HG03196 (cell line): Measurements from ENCODE around the gene TMEM9.

Experiments
- ATAC-seq: cut with Tn5 transposase; IDR thresholded peaks from one replicate; pipeline ENCODE4 v1.9.1; 2021; ENCODE audit not compliant: unreplicated experiment

Gene TMEM9

DNA sequence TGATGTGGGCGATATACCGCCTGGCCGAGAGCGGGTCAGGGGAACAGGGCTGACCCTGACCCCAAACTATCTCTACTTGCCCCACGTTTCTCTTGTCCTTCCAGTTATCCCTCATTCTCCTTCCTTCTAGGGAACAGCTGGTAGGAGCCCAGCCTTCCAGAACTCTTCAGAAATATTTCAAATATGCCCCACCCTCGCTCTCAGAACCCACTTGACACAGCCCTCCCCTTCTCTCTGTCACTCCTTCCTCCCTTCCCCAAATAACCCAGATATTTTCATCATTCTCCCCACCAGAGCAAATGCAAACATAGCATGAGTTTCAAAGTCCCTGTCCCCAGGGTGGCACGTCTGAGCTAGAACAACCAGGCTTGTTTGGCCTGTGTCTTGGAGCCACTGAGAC is 43.1 kb downstream of the TMEM9 start:
- ATAC-seq, result no peak

DNA sequence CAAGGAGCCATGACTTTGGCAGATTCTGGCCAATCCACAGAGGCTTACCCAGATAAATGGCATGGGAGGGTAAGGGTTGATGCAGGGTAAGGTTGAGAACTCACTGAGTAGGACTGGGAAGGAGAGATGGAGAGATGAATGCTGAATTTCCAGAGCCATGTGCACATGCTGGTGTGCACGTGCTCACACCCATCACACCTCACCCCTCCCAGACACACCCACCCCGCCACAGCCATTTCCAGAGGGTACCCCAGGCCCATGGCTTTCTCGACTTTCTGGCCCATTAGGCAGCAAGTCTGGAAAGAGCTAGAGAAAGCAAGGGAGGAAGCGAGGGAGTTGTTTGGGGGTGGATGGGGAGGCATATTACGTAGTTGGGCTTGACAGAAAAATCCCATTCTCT is 43.7 kb downstream of the TMEM9 start:
- ATAC-seq, result no peak

DNA sequence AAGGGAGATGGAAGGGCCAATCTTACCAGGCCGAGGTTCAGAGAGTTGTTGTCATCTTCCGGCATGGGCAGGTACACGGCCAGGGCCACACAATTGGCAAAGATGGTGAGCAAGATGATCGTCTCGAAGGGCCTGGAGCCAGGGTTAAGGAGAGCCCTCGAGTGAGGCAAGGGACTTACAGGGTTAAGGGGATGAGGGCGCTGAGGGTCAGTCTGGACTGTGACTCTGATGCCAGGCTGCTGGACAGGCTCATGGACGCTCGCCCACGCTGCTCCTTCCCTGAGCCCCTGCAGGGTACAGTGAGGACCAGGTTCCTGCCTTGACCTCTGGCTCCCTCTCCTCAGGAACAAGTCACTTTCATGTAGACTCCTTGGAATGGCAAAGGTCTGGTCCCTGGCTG is 44.1 kb downstream of the TMEM9 start:
- ATAC-seq, result no peak

DNA sequence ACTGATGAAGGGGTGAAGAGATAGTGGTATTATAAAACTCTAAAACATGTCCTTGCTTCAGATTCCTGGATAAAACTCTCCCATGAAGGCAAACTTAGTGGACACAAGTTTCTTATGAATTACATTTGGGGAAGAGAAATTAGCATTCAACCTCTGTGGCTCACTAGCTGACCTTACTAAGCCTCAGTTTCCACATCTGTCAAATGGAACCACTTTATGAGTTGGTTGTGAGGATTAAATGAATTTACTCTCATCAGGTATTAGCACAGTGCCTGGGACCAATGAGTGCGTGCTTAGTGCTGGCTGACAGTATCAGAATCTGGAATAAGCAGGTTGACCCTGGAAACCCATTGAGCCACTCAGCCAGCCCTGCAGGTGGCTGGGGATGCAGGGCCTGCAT is 44.6 kb downstream of the TMEM9 start:
- no peak for ATAC-seq

DNA sequence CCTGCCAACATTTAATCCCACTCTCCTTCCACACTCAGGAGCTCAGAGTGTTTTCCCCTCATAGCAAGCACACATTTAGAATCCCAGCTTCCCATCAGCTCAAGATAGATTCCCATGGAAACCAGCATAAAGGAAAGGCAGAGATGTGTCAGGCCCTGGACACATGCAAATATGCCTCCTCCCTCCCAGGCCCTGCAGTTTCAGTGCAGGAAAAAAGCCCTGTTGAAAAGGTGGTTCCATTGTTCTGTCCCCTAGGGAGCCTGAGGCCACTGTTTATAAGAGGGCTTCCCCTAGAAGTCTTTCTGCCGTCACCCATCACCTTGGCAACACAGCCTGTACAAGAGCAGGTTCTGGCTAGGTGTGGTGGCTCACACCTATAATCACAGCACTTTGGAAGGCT is 45.7 kb downstream of the TMEM9 start:
- no peak for ATAC-seq

DNA sequence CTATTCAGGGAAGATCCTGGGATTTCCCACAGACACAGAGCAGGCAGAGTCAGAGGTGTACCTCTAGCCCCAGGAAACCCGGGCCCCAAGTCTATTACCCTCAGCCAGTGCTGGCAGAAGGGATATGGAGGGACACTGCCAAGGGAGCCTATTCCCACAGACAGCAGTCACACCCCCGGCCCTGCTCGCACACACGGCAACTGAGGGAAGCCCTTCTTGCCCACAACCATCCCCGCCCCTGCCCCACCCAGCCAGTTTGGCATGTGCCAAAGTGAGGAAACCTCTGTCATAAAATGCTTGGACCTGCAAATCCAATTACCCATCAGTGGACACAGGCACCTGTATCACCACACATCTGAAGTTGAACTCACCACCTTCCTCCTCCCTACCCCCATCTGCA is 48.6 kb downstream of the TMEM9 start:
- ATAC-seq, result no peak

DNA sequence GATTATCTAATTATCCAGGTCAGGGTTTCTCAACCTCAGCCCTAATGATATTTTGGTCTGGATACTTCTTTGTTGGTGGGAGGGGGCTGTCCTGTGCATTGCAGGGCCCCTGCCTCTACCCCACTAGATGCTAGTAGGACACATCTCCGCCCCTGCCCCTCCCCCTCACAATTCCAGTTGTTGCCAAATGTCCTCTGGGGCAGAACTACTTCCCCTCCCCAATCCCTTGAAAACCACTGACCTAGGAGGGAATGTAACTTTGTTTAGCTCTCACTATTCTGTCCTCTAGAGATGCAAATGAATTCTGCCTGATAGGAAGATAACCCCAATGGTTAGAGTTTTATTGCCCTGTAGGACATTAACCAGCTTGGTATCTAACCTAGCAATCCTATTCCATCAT is 50.1 kb downstream of the TMEM9 start:
- no peak for ATAC-seq

DNA sequence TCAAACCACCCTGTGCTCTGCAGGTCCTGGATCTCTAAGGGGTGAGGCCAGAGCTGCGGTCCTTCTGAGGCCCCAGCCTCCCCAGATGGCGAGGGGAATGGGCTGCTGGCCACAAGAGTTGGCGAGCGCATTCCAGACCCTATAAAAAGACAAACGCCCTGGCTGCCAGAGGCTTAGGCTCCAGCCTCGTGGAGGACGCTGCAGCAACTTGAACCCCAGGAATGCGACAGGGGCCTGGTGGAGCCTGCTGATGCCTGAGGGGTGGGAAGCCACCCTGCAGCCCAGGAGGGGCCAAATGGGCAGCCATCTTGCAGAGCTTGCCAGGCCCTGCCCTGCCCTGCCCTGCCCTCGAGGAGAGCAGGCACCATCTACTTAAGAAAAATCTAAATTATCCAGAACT is 50.6 kb downstream of the TMEM9 start:
- no peak for ATAC-seq

DNA sequence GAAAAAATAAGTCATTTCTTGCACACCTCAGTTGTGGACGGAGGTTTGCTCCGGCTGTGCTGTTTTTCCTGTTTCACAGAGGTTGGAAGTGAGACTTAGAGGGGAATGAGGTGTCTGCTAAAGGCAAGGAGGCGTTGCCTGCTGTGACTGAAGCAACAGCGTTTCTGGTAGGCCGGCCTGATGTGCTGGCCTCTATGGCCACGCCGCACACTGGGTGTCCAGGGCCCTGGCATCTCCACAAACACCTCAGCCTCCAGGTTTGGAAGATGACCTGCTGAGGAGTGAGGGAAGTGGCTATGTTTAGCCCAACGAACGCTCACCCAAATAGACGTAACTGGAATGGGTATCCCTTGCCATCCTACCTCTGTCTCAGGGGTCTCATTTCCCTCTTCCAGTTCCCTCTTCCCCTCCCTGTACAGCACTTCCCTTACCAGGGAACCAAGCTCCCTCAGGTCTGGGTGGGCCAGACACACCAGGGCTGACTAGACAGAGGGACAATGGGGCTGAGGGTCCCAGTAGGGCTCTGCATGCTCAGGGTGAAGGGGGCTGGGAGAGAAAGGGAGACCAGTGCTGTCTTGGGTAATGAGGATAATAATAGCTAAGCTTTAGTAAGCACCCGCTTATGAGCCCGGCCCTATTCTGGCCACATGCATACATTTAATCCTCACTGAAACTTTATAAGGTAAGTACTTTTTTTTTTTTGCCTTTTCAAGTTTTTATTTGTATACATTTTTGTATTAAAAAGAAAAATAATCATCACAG is 53.9 kb downstream of the TMEM9 start:
- ATAC-seq, result no peak

DNA sequence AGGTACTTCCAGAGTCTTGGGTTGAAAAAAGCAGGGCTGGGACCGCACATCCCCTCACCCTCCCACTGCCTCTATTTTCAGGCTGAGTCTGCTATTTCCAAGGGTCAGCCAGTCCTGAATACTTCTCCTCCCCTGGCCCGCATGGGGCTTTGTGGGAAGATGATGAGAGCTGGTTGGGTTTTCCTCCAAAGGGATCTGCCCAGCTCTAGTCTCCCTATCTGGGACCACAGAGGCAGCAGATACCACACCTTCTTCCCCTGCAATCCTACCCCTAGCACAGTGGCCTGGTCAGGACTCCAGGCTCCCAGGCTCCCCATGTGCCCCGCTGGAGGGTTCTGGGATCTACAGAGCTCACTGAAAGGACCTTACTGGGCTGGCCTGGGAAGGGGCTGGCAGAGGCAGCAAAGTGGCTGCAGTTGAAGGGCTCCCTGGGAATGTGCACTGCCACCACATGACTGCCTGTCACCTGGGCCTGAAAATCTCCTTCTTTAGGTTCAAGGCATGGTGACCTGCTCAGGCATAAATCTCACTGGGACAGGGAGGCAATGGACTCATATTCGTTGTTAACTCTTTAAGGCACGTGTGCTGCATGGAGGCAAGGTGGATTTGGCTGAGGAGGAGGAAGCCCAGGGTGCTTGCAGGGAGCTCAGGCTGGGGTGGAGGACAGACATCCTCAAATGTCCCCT is 55.1 kb downstream of the TMEM9 start:
- no peak for ATAC-seq

DNA sequence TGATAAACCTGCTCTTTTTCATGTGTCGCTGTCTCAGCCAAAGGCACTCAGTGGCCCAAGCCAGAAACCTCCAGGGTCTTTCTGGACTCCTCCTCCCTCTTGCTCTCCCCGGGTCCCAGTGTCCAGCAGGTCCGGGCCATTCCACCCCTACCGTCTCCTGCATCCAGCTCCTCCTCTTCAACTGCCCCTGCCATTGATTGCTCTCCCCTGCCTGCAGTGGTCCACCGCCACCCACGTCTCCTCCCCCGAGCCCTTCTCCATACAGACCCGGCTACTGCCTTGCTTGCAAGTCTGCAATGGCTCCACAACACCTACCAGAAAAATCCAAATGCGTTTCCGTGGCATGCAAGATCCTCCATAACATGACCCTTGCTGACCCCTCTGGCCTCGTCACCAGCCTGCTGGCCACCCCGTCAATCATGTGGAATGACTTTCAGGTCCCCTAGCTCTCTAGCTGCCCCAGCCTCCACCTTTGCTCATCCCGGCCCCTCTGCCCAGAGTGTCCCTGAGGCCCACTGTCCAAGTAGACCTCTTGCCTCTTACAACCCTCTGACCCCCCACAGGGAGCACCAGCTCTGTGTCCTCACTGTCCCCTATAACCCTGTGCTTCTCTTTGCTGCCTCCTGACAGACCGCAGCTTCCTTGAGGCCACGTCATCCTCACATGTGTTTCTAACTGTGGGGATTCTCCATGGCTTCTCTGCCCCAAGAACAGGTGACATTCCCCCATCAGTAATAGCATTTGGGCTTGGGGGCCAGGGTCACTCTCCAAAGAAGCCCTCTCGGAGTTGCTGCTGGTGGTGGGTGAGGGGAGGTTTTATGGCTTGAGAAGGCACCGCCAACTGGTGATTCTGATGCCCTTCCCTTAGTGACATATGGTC is 57.1 kb downstream of the TMEM9 start:
- no peak for ATAC-seq

DNA sequence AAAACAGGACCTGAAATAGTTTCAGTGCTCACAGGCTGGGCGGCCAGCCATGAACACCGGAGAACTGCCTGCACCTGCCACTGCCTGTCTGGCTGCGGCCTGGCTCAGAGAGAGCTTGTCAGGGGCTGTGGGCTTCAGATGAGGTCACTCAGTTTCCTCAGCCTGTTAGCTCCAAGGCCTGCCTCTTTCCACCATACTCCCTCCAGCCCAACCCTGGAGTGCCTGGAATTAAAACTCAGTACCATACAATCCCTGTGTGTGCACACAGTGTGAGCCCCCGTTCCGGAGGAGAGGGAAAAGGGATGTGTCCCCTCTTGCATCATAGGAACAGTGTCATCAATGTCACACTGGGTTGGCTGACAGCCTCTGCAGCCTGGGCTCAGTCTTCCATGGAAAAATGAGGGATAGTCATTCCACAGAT is 58.2 kb downstream of the TMEM9 start:
- ATAC-seq, result no peak

DNA sequence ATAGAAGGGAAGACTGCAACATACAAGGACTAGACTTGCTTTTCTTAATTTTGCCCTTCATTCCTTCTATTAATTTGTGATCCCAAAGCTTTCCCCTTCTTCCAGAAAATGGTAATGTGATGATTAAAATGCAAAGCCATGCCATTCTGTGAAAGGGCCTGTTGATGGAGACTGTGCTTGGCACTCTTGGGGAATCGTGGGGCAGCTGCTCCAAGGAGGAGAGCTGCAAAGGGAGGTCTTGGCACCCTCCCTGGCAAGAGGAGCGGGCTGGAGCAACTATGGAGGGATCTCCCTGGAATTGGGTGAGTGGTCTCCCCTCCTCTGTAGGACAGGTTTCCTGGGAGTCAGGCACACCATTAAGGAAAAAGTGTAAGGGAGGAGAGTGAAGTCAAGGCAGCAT is 58.7 kb downstream of the TMEM9 start:
- ATAC-seq, result no peak

DNA sequence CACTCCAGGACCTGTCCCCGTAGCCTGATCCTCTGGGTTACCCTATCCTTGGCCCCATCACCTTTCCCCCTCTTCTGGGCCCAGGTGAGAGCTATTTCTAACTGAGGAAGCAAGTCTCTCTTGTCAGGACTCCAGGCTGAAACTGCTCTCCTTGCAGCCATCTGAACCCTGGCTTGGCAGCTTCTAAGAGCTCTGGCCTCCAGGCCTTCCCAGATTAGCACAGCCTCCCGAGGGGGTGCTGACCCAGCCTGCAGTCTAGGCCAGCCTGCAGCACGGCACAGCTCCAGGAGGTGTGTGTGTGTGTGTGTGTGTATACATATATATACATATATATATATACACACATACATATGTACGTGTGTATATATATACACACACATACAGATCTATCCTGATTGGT is 59.4 kb downstream of the TMEM9 start:
- ATAC-seq, result no peak

DNA sequence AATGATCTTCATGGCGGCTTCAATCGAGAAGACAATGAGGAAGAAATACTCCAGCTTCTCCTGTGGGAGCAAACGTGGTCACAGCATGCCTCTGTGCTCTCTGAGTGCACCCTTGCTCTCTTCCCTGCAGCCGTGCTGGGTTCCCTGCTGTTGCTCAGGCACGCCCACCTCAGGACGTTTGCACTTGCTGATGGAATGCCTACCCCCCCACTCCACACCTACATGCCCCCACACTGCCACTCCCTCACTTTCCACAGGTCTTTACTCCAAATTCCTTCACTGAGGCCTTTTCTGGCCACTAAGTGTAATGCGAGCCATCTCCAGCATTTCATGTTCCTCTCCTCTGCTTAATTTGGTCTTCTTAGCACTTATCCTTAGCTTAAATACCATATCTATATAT is 60.3 kb downstream of the TMEM9 start:
- ATAC-seq, result no peak

DNA sequence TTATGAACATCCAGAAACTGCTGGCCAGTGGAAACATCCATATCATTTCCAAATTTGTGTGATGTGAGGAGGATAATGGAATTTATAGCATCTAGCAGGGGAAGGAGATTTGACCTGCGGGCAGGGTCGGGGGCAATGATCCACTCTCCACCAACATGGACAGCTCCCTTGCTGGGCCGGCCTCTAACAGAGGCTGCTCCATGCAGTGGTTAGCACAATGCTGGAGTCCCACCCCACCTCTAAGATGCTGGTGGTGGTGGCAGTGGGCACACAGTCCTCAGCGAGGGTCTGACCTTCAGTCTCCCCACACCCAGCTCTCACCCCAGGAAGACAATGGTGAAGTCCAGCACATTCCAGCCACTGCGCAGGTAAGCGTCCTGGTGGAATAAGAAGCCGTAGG is 60.7 kb downstream of the TMEM9 start:
- no peak for ATAC-seq

DNA sequence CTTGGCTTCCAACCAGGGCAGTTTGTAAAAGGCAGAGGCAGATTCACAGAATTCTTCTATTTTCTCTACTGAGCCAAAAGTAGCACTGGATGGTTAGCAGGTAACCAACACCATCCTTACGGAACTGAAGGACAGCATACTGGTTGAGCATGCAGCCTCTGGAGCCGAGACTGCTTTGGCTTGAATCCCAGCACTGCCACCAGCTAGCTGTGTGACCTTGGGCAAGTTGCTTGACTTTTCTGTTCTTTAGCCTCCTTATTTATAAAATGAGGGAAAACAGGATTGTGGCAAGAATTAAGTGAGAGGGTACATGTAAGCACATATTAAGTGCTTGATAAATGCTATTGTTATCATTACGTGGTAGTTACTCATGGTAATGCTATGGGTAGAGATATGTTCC is 61.5 kb downstream of the TMEM9 start:
- no peak for ATAC-seq

DNA sequence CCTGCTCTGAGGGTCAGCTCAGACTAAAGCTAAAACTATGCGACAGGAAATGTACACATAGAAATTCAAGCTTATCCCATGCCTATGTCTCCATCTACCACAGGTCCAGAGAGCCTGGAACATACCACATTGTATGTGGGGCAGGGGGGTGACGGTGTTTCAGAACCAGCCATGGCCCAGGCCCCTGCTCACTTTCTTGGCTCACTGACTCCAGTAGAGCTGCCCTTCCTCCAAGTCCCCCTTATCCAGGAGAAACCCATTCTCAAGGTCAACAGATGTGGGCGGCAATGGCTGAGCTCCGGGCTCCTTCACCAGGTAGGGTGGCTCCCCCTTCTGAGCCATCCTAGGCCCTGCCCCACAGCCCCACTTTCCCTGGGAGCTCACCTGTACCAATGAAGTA is 63.0 kb downstream of the TMEM9 start:
- ATAC-seq, result no peak

DNA sequence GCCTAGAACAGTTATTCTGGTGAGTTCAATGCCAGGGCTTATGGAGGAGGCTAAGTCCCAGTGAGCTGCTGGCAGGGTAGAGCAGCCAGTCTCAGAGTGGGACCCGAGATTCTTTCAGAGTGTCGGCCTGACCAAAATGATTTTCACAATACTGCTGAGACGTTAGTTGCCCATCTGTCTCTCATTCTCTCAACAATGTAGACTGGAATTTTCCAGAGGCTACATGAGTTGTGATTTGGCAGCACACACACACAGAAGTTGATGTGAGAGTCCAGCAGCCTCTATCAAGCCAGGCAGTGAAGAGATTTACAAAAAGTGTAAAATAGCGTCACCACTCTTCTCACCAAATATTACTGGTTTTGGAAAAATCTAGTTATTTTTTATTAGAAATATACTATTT is 63.7 kb downstream of the TMEM9 start:
- no peak for ATAC-seq

DNA sequence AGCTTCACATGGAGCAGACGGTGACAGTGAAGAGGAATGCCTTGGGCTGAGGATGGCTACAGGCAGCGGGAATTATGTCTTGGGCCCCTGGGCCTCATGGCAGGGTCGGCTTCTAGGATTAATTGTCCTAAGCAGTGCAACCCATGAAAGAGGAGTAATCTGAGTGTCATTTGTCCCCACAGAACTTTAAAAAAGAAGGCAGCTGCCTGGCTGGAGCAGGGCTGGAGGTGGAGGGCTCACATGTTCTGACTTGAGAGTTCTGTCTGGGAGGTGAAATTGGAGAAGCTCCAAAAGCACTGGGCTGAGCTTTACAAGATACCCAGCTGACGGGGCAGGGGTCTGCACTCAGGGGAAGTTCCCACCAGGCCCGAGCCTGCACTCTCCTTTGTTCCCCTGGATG is 64.7 kb downstream of the TMEM9 start:
- ATAC-seq, result no peak

DNA sequence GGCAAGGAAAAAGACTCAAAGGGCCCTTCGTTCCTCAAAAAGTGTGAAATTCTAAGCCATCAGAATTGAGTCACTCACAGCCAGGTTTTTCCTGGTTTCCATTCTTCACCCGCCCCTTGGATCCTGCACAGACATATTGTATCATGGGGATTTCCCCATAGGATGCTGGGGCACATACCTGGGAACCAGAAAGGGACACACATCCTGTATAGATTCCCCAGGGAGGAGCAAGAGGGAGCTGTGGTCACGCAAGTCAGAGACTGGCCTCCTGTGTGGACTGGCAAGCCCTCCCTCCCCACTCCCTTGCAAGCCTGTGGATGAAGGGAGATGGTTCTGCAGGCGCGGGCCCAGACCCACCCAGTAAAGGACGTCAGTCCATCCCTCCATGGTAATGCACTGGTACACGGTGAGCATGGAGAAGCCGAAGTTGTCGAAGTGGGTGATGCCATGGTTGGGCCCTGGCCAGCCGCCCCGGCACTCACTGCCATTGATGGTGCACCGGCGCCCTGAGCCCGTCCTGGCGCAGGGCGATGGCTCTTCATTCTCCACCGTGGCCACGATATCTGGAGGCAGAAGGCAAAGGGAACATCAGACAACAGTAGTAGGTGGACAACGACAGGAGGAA is 65.3 kb downstream of the TMEM9 start:
- no peak for ATAC-seq
